Measurements from ENCODE around the gene ATP6V0B.

ATP6V0B gene

DNA sequence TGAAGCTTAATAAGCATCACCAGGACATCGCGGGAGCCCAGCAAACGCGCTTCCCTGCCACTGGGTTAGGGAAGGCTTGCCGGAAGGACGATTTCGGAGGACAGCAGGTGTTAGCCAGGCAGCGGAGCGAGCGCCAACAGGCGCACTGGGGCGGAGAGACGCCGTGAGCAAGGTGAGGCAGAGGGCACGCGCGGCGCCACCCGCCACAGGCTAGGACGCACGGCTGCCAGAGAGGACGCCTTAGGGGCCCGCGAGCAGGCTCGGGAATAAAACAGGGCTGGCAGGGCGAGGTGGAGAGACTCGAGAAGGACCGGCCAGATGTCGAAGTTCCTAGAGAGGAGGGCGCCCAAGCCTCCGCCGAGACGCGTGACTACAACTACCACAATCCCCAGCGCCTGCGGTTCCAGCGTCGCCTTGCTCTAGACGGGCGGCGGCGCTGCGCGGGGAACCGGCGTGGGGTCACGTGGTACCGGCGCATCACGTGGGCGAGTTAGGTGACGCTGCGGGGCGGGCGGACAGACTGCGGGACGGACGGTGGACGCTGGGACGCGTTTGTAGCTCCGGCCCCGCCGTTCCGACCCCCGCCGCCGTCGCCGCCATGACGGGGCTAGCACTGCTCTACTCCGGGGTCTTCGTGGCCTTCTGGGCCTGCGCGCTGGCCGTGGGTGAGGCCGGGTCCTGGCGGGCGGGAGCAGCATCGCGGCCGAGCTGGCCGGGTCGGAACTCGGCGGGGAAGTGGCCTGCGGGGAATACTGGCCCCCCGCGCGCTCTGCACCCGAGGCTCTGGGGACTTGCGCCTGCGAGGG is at the start of gene ATP6V0B:
Gene ATP6V0B, plus strand, starts transcription at position 518 of the 806 bp plus-strand sequence. Its CDS starts 81 bp downstream, at position 599.
- peak; percentile 94 for DNase-seq

DNA sequence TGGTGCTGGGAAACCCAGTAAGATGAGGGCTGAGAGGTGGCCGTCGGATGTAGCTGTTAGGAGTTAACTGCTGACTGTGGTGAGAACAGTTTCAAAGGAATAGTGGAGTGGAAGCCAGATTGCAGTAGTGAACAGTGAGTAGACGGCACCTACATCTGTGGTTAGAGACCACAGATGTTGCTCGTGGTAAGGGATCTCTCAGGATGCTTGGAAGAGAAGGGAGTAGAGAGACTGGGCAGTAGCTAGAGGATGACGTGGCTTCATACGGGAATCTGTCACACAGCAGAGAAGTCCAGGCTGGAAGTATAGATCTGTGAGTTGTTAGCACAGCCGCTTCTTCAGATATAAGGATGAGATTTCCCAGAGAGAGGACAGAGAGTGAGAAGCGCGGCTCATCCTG is 48.9 kb upstream of the ATP6V0B start:
- no peak for DNase-seq

DNA sequence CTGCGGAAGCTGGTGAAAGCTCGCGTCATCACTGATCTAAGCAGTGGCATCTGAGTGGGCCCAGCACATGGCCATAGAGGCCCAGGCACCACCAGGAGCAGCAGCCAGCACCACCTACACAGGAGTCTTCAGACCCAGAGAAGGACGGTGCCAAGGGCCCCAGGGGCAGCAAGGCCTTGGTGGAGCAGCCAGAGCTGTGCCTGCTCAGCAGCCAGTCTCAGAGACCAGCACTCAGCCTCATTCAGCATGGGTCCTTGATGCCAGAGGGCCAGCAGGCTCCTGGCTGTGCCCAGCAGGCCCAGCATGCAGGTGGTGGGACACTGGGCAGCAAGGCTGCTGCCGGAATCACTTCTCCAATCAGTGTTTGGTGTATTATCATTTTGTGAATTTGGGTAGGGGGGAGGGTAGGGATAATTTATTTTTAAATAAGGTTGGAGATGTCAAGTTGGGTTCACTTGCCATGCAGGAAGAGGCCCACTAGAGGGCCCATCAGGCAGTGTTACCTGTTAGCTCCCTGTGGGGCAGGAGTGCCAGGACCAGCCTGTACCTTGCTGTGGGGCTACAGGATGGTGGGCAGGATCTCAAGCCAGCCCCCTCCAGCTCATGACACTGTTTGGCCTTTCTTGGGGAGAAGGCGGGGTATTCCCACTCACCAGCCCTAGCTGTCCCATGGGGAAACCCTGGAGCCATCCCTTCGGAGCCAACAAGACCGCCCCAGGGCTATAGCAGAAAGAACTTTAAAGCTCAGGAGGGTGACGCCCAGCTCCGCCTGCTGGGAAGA is 44.4 kb upstream of the ATP6V0B start:
- DNase-seq: peak; percentile 21

- DNase-seq: no peak
These were observed 43.8 kb upstream of the ATP6V0B start for GRCh38 chr1:43930949-43931275.

DNA sequence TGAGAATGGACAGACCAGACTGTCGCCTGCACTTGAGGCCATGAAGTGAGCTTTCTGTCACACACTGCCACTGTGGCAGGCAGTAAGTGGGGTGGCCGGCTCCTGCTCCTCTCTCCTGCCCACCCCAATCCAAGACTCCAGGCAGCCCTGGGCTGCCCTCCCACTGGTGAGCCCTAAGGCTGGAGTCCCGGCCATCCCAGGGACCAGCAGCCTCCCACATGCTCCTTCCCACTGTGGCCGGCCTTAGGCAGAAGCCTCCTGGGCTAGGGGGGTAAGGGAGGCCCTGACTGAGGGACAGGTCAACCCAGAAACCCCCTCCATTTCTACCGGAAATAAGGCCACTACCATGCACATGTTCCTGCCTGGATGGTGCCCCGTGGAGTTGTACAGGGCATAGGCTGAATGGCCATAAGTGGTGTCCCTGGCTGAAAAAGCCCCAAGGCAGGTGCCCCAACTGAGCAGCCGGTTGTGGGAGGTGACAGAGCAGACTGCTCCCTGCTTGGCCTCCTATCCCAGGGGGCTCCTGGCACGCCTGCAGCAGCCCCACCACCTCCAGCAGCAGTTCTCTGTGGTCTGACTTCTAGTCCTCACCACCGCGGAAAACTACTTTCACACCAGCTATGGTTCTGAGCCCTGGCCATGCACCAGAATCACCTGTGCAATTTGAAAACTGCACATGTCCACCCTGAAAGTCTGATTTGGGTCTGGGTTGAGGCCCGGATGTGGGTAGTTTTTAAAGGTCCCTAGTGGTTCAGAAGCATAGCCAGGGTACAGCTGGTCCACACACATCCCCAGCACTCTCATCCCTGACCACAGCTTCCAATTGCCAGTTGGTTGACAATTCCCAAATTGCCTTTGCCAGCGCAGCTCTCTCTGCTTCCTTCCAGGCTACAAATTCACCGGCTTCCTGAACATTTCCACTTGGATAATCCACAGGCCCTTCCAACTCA is 42.8 kb upstream of the ATP6V0B start:
- DNase-seq: no peak

DNA sequence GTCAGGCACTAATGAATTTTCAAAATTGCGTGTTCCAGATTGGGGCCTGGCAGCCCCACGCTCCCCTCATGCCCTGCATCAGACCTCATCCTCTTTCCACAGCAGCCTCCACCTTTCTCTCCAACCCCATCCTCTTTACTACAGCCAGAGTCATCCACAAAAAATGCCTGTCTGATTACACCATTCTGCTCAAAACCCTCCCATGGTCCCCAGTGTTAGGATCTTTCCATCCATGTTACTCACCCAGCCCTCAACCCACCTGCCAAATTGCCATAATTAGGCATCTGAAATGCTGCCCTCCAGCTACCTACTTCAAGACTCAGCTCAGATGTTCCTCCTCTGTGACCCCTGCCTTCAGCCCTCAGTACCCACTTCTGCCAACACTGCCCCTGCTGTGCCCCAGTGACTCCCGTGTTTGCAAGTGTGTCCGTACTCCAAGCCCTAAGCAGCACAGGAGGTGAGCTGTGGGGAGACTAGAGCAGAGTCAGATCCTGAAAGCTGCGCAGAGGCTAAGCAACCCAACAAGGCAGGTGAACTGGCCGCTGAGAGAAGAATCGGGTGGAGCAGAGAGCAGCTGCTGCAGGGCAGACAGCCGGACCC is 41.9 kb upstream of the ATP6V0B start:
- no peak for DNase-seq

- DNase-seq: no peak
These were observed 41.2 kb upstream of the ATP6V0B start, which contains the start of gene ARTN for GRCh38 chr1:43933386-43934100. TSS of gene ARTN (plus strand) at chr1:43933801. CDS start at chr1:43935657, 1,856 bp downstream.

- peak; percentile 48 for DNase-seq
These were observed 40.4 kb upstream of the ATP6V0B start for GRCh38 chr1:43934101-43934985.

DNA sequence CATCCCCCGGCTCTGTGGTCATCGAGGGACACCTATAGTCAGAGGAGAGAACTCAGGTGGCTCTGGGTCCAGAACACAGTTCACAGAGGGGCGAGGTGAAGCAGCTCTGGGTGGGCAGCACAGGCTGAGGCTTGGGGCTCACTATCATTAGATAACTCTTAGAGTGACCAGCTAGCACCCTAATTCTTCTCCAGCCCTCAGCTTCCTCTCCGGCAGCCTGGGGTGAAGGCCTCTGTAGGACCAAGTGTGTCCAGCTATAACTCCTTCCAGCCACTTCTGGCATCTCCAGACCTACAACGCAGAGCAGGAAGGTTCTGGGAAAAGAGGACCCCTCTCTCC is 39.8 kb upstream of the ATP6V0B start:
- DNase-seq: no peak

GRCh38 chr1:43935711-43936427 is 38.9 kb upstream of the ATP6V0B start:
- no peak for DNase-seq

- no peak for DNase-seq
These were observed 38.2 kb upstream of the ATP6V0B start for GRCh38 chr1:43936431-43937151.

DNA sequence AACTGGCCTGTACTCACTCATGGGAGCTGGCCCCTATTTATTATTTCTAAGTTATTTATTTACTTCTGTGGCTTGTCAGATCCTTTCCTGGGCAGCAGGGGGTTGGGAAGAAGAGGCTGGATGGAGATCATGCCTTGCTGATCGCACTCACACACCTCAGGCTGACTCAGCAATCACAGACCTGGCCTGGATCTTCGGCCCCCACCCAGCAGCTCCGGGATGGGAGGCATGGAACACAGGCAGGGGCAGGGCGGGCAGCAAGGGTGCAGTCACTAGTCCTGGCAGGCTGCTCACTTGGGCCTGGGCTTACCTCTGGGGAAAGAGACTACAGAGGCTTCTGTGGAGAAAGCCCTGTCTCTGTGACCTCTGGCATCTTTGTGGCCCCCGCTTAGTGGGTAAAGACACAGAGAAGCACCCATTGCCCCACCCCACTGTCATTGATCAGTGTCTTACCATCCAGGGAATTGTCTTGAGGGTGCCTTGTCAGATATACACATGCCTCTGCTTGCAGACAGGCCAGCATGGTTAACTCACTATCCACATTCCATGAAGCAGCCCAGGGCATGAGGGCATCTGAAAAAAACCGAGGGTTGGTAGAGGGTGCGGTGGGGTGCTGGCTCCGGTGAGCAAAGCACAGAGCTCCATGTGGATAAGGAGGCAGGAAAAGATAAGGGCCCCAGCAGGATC is 37.4 kb upstream of the ATP6V0B start:
- DNase-seq: no peak

GRCh38 chr1:43938383-43938782 is 36.4 kb upstream of the ATP6V0B start:
- no peak for DNase-seq

- DNase-seq: no peak
These were observed 35.7 kb upstream of the ATP6V0B start for GRCh38 chr1:43938892-43939587.

DNA sequence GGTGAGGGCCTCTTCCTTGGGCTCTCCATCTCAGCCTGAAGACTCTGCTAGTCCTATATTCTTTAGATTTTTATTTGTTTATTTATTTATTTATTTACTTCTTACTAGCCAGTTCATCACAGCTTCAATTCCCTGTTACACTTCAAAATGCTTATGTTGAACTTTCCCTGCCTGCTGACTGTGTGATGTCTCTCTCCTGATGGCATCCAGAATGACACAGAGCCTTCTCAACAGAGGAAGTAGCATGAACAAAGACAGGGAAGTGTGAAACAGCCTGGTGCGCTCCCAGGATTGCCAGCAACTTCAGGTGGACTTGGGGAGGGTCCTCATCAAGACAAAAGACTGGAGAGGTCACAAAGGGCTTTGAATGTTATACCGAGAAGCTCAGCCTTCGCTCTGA is 32.3 kb upstream of the ATP6V0B start:
- DNase-seq: no peak

GRCh38 chr1:43944860-43945259 is 29.9 kb upstream of the ATP6V0B start:
- no peak for DNase-seq

DNA sequence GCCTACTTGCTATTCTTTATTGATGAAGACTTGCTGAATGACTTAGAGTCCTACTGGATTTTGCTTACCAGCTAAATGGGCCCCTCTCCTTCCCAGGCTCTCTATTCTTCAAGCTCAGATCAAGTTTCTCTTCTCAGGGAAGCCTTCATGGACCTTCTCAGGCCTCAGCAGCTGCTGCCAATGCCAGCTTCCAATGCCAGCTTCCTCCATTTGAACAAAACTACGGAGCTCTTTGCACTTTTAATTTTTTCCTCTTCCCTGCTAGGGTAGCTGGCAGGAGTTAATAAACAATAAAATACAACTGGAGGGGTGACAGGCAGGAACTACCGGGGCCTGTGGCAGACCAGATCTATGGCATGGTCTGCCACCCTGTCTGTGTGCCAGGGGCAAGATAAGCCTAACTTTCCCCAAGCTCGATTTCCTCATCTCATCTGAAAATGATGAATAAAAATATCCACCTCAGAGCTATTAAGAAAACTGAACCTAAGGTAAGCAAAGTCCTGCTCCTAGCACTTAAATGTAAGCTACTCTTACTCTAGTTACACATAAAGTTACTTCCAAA is 29.0 kb upstream of the ATP6V0B start:
- no peak for DNase-seq

Measured in stimulated activated CD4-positive, alpha-beta T cell treated with anti-CD3 and anti-CD28 coated beads, Interleukin-1b, Interleukin-23, amount 100 ng/mL, for 48 hours (primary cell).